ENCODE results near the gene TARP.

TARP gene

DNA sequence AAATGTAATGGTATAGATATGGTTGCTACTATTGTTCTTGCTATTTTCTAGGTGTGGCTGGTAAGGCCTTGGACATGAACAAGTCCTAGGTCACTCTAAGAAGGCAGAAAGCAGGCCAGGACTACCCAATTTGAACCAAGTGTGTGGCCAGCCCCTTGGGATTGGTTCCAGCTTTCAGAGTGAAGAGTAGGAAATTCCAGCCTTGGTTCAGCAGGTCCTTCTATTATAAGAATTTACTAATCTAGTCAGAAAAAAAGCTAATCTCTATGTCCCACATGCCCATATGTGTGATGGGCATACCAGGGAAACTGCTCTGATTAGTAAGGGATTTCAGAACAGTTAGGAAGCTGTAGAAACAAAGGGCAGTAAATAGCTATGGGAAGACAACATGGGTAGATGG lies 7.8 kb upstream of the TARP start:
- H3K9ac ChIP-seq: no peak overlapping the region
- no peak overlapping the region for H3K27ac ChIP-seq (ENCODE audit: low read depth in 2 of 2, low read length in 1 of 2)
- H3K9me2 ChIP-seq: no peaks in the 10 kb centered on the region
- no peaks in the 10 kb centered on the region for H3F3A ChIP-seq (replicated peaks; ENCODE audit: insufficient read depth)
- H2AFZ ChIP-seq (ENCODE audit: low read depth): no peak overlapping the region
- ChIA-PET POLR2A (no interaction called here), CTCF (interaction anchor here (1.4 to 2.6 kb wide), 5 partner anchors 11 to 88 kb away, joined by 4 to 11 read pairs (median 8); no protein-coding TSS in a partner anchor)
- H3K36me3 ChIP-seq (replicated peaks in 1 of 2; ENCODE audit: control insufficient read depth in 1 of 2, insufficient read depth in 2 of 2, low read length in 1 of 2): no peaks in the 10 kb centered on the region
- no peak overlapping the region for H3K4me2 ChIP-seq
- H3K4me1 ChIP-seq (ENCODE audit: control insufficient read depth in 1 of 2, insufficient read depth in 2 of 2, low read depth in 1 of 2, low read length in 1 of 2): no peaks in the 10 kb centered on the region; a peak in 1 of 4 replicates
- no peak for DNase-seq
- H3K27me3 ChIP-seq (ENCODE audit: insufficient read depth): no peaks in the 10 kb centered on the region
- H3K4me3 ChIP-seq (ENCODE audit: low read depth in 2 of 2, low read length in 1 of 2): no peak overlapping the region
- H3K79me2 ChIP-seq (ENCODE audit: insufficient read depth): no peaks in the 10 kb centered on the region
- H4K20me1 ChIP-seq (ENCODE audit: insufficient read depth): no peaks in the 10 kb centered on the region
- no peak for TF ChIP-seq NFIC (IDR thresholded peaks at IDR 0.05; ENCODE audit: borderline replicate concordance)
- TF ChIP-seq YY1 (IDR thresholded peaks at IDR 0.05; ENCODE audit: low read depth): no peak
- no peak for TF ChIP-seq EP300 (IDR thresholded peaks at IDR 0.05; ENCODE audit: borderline replicate concordance in 1 of 2, low read depth in 1 of 2, low read length in 1 of 2)
- no peak for TF ChIP-seq FOXJ3 (CRISPR knock-in tag; IDR thresholded peaks at IDR 0.05)
- TF ChIP-seq, protein P1, sequence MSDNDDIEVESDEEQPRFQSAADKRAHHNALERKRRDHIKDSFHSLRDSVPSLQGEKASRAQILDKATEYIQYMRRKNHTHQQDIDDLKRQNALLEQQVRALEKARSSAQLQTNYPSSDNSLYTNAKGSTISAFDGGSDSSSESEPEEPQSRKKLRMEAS (IDR thresholded peaks at IDR 0.05; ENCODE audit: low read depth): no peak
- no peak for TF ChIP-seq POLR2AphosphoS5 (IDR thresholded peaks at IDR 0.05; ENCODE audit: low read depth, low read length)
- TF ChIP-seq FOXM1 (IDR thresholded peaks at IDR 0.05; ENCODE audit: low read depth): no peak
- no peak for TF ChIP-seq FOSL2 (IDR thresholded peaks at IDR 0.05; ENCODE audit: borderline replicate concordance, low read depth)
- TF ChIP-seq TCF12 (IDR thresholded peaks at IDR 0.05): no peak
- TF ChIP-seq RAD21 (IDR thresholded peaks at IDR 0.05; ENCODE audit: low read length): no peak
- TF ChIP-seq, protein P2, sequence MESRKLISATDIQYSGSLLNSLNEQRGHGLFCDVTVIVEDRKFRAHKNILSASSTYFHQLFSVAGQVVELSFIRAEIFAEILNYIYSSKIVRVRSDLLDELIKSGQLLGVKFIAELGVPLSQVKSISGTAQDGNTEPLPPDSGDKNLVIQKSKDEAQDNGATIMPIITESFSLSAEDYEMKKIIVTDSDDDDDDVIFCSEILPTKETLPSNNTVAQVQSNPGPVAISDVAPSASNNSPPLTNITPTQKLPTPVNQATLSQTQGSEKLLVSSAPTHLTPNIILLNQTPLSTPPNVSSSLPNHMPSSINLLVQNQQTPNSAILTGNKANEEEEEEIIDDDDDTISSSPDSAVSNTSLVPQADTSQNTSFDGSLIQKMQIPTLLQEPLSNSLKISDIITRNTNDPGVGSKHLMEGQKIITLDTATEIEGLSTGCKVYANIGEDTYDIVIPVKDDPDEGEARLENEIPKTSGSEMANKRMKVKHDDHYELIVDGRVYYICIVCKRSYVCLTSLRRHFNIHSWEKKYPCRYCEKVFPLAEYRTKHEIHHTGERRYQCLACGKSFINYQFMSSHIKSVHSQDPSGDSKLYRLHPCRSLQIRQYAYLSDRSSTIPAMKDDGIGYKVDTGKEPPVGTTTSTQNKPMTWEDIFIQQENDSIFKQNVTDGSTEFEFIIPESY (IDR thresholded peaks at IDR 0.05; ENCODE audit: borderline replicate concordance, low read depth): no peak
- TF ChIP-seq RXRA (IDR thresholded peaks at IDR 0.05; ENCODE audit: borderline replicate concordance, low read depth): no peak
- TF ChIP-seq NRF1 (IDR thresholded peaks at IDR 0.05; ENCODE audit: low read depth, low read length): no peak
- no peaks in the 10 kb centered on the region for H3K9me3 ChIP-seq

DNA sequence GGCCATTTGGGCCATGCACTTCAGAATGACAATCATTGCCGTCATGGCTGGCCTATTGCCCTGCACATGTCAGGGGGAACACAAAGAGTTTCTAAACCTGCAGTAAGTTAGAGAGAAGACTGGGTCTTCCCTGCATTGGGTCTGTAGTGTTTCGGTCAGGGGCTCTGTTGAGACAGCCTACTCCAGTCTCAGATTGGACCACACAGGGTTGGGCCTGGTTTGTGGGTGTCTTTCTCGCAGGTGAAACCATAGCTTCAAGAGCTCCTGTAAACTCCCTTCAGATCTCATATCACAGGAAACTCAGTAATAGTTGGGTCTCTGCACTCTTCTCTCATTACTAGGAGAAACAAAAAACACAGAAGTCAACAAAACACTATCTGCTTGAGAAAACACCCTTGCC lies 7.3 kb upstream of the TARP start:
- Histone ChIP-seq H4K20me1 (ENCODE audit: insufficient read depth) (no peaks in the 10 kb centered on the region), H3K9me3 (no peaks in the 10 kb centered on the region), H3K36me3 (replicated peaks in 1 of 2; ENCODE audit: control insufficient read depth in 1 of 2, insufficient read depth in 2 of 2, low read length in 1 of 2) (no peaks in the 10 kb centered on the region), H3K4me3 (ENCODE audit: low read depth in 2 of 2, low read length in 1 of 2) (no peak overlapping the region), H3F3A (replicated peaks; ENCODE audit: insufficient read depth) (no peaks in the 10 kb centered on the region), H3K79me2 (ENCODE audit: insufficient read depth) (no peaks in the 10 kb centered on the region), H2AFZ (ENCODE audit: low read depth) (no peak overlapping the region), H3K4me1 (ENCODE audit: control insufficient read depth in 1 of 2, insufficient read depth in 2 of 2, low read depth in 1 of 2, low read length in 1 of 2) (no peaks in the 10 kb centered on the region; a peak in 1 of 4 replicates), H3K9me2 (no peaks in the 10 kb centered on the region), H3K27ac (ENCODE audit: low read depth in 2 of 2, low read length in 1 of 2) (no peak overlapping the region), H3K27me3 (ENCODE audit: insufficient read depth) (no peaks in the 10 kb centered on the region), H3K9ac (no peak overlapping the region), H3K4me2 (no peak overlapping the region)
- whole genome bisulfite sequencing (ENCODE audit: low lambda C conversion rate): 65% methylated on average over 3 of the region's 3 CpGs
- POLR2A ChIA-PET: no interaction called here
- CTCF ChIA-PET: interaction anchor here (1.4 to 2.6 kb wide), 3 partner anchors 38 to 88 kb away, joined by 5 to 11 read pairs (median 9); no protein-coding TSS in a partner anchor
- TF ChIP-seq, protein P2 (IDR thresholded peaks at IDR 0.05; ENCODE audit: borderline replicate concordance, low read depth): no peak
- no peak for DNase-seq
